Glutamatergic neuron (in vitro differentiated cells): Measurements from ENCODE around the gene SERPINB13. TPM values are rescaled to one million over a fixed set of nuclear protein-coding genes. Genes with fewer than 3 reads are reported as not detected.

Source experiments
- DNase-seq: peaks from one replicate; pipeline ENCODE4 v3.0.0; 2022
- H3K27ac Mint-ChIP-seq: one replicate; pipeline ENCODE4 v1.8.0; 2020; ENCODE audit warnings: mild to moderate bottlenecking, mixed read lengths, inconsistent platforms; ENCODE audit not compliant: unreplicated experiment
- H3K27me3 Mint-ChIP-seq: one replicate; pipeline ENCODE4 v1.8.0; 2020; ENCODE audit warnings: mild to moderate bottlenecking, moderate library complexity, mixed read lengths, inconsistent platforms; ENCODE audit not compliant: unreplicated experiment
- H3K36me3 Mint-ChIP-seq: one replicate; pipeline ENCODE4 v1.8.0; 2020; ENCODE audit warnings: mild to moderate bottlenecking, mixed read lengths, inconsistent platforms; ENCODE audit not compliant: unreplicated experiment
- H3K4me1 Mint-ChIP-seq: one replicate; pipeline ENCODE4 v1.8.0; 2020; ENCODE audit warnings: mild to moderate bottlenecking, low read depth, mixed read lengths, inconsistent platforms; ENCODE audit not compliant: unreplicated experiment
- H3K4me3 Mint-ChIP-seq: one replicate; pipeline ENCODE4 v1.8.0; 2020; ENCODE audit warnings: mild to moderate bottlenecking, mixed read lengths, inconsistent platforms; ENCODE audit not compliant: unreplicated experiment
- H3K9me3 Mint-ChIP-seq: one replicate; pipeline ENCODE4 v1.8.0; 2020; ENCODE audit warnings: mild to moderate bottlenecking, moderate library complexity, mixed read lengths, inconsistent platforms; ENCODE audit not compliant: unreplicated experiment
- total RNA-seq: library from RNA; stranded (reverse); fragmentation: NEBNext Ultra II Directional; extraction: Animal tissue kit (Norgen Biotek cat#: 25700); gene quantifications from one replicate; pipeline ENCODE4 v1.2.1, GENCODE V29; 2021; ENCODE audit not compliant: unreplicated experiment
- TF ChIP-seq, protein P1 (sequence below): fragments of 200-600 bp; sonication (generic); IDR thresholded peaks from one replicate; pipeline ENCODE4 v1.5.0; 2021; ENCODE audit not compliant: partially characterized antibody, unreplicated experiment

The SERPINB13 gene
- total RNA-seq, 1 donor from 2014 or later, result not detected

DNA sequence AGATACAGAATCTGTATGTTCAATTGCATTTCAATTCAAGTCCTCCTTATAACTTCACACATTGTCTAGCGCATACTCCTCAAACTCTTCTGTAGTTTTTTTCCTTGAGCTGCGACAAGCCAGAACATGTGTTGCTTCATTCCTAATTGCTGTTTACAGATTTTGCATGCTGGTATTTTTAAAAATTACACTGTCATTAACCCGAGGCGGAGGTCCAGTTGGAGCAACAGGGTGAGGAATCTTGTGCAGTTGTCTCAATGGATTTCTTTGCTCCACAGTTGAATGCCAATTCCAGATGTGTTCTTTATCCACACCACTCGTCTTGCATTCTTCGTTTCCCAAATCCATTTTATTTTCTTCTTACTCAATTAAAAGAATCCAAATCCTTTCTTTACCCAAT is 16.4 kb upstream of the SERPINB13 start:
- no peaks in the 10 kb centered on the region for H3K36me3 Mint-ChIP-seq
- TF ChIP-seq, protein P1, sequence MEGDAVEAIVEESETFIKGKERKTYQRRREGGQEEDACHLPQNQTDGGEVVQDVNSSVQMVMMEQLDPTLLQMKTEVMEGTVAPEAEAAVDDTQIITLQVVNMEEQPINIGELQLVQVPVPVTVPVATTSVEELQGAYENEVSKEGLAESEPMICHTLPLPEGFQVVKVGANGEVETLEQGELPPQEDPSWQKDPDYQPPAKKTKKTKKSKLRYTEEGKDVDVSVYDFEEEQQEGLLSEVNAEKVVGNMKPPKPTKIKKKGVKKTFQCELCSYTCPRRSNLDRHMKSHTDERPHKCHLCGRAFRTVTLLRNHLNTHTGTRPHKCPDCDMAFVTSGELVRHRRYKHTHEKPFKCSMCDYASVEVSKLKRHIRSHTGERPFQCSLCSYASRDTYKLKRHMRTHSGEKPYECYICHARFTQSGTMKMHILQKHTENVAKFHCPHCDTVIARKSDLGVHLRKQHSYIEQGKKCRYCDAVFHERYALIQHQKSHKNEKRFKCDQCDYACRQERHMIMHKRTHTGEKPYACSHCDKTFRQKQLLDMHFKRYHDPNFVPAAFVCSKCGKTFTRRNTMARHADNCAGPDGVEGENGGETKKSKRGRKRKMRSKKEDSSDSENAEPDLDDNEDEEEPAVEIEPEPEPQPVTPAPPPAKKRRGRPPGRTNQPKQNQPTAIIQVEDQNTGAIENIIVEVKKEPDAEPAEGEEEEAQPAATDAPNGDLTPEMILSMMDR, result no peak
- no peak overlapping the region for H3K27ac Mint-ChIP-seq
- H3K4me1 Mint-ChIP-seq, result no peaks in the 10 kb centered on the region
- no peak for DNase-seq
- no peaks in the 10 kb centered on the region for H3K9me3 Mint-ChIP-seq
- H3K27me3 Mint-ChIP-seq, result no peaks in the 10 kb centered on the region
- no peak overlapping the region for H3K4me3 Mint-ChIP-seq

DNA sequence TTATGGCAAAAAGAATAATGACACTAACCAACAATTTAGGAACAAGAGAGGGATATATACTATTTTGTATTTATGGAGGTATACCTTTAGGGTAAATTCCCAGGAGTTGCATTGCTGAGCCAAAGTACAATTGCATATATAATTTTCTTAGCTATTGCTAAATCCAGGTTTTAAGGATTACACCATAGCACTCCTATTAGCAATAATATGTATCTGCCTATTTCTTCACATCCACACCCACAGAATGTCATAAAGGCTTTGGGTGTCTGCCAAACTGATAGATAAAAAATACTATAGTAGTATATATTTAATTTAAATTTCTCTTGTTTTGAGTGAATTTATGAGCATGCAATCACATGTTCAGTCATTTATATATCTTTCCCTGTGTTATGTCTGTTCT is 11.5 kb upstream of the SERPINB13 start:
- DNase-seq, result no peak
- TF ChIP-seq, protein P1, result no peak
- Mint-ChIP-seq H3K9me3 (no peaks in the 10 kb centered on the region), H3K36me3 (no peaks in the 10 kb centered on the region), H3K4me3 (no peak overlapping the region), H3K4me1 (no peaks in the 10 kb centered on the region), H3K27ac (no peak overlapping the region), H3K27me3 (no peaks in the 10 kb centered on the region)

DNA sequence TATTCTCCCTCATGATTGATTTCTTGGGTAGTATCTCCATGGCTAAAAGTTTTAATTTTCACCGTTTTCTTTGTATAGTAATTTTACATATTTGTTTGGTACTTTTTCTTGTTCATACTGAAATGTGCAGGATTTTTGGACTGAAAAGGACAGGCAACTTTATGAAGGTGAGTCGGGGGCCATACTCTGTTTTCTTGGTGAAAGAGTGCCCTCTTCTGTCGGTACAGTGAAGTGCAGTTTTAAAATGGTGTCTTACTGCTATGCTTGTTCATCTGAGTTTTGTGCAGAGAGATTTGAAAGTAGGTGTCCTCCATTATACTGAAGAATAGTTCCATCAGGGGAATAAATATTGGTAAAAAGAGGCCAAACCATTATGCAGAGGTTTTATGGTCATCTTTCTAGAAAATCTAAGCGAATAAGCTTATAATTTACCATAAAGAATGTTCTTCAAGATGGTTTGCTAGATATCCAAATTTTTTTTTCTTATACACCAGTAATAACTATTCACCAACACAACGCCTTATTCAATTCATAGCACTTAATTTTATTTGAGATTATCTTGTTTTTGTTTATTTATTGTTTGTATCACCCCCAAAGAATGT is 8.7 kb upstream of the SERPINB13 start:
- Mint-ChIP-seq H3K36me3 (no peaks in the 10 kb centered on the region), H3K9me3 (no peaks in the 10 kb centered on the region), H3K27ac (no peak overlapping the region), H3K4me3 (no peak overlapping the region), H3K4me1 (no peaks in the 10 kb centered on the region), H3K27me3 (no peaks in the 10 kb centered on the region)
- TF ChIP-seq, protein P1, result peak; percentile 83
- no peak for DNase-seq

DNA sequence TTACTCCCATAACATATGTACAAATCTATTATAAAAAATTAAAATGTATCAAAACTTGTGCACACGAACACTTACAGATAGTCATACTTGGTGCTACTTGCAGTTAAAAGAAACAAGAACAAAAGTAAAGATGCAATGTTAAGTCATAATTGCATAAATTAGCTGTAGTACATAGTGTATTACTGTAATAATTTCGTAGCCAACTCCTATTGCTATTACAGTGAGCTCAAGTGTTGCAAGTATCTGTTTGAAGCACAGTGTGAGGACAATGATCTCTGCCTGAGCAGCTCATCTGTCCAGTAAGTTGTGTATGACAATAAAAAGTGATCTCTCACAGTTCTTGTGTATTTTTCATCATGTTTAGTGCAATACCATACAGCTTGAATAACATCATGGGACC is 7.5 kb upstream of the SERPINB13 start:
- Mint-ChIP-seq H3K27me3 (no peaks in the 10 kb centered on the region), H3K4me1 (no peaks in the 10 kb centered on the region), H3K9me3 (no peaks in the 10 kb centered on the region), H3K4me3 (no peak overlapping the region), H3K27ac (no peak overlapping the region), H3K36me3 (no peaks in the 10 kb centered on the region)
- no peak for DNase-seq
- TF ChIP-seq, protein P1, result no peak

DNA sequence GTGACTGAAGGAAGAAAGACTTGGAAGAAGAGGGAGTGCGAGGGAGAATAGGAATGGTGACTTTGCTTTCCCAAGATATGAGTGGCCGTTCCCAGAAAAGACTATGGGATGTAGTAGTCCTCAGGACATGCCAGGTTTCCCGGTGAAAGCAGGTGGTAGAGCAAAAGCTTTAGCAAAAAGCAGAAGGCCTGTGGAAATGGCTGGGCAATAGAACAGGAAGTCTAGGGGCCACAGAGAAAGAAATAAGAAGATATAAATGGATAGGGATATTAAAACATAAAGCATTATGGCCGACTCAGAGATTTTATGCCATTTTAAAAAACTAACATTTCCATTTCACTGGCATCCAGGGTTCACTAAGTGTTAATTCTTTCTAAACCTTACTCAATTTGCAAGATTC is 1.2 kb upstream of the SERPINB13 start:
- H3K4me3 Mint-ChIP-seq, result no peak overlapping the region
- no peak for DNase-seq
- H3K36me3 Mint-ChIP-seq, result no peaks in the 10 kb centered on the region
- H3K27ac Mint-ChIP-seq, result no peak overlapping the region
- H3K4me1 Mint-ChIP-seq, result no peaks in the 10 kb centered on the region
- H3K9me3 Mint-ChIP-seq, result no peaks in the 10 kb centered on the region
- H3K27me3 Mint-ChIP-seq, result no peaks in the 10 kb centered on the region
- TF ChIP-seq, protein P1, result no peak
